GM23338 (cell line): Measurements from ENCODE around the gene NECTIN2. TPM values are rescaled to one million over a fixed set of nuclear protein-coding genes. Genes with fewer than 3 reads are reported as not detected.

ENCODE experiments used
- ATAC-seq: fragments of 200-7000 bp; cut with Tn5 transposase; 3 replicates; pipeline ENCODE4 v1.9.1; 2020
- DNase-seq: peaks from one replicate; pipeline ENCODE4 v3.0.0-alpha.2; 2015; ENCODE audit warnings: low spot score
- H2AFZ ChIP-seq: fragments of 200-600 bp; sonication (generic); 2 replicates; pipeline ENCODE4 v1.8.0; 2016; ENCODE audit warnings: antibody characterized with exemption, mild to moderate bottlenecking, moderate library complexity
- H3F3A ChIP-seq: fragments of 200-600 bp; sonication (generic); replicated peaks from 2 replicates; pipeline ENCODE4 v1.8.0; 2017; ENCODE audit warnings: antibody characterized with exemption, mixed run types, low read depth
- H3K27ac ChIP-seq: fragments of 200-600 bp; sonication (generic); 2 replicates; pipeline ENCODE4 v1.6.1; 2016; ENCODE audit warnings: low read depth
- H3K27me3 ChIP-seq: fragments of 200-600 bp; sonication (generic); 2 replicates; pipeline ENCODE4 v1.8.0; 2016; ENCODE audit warnings: mild to moderate bottlenecking, mixed run types, moderate library complexity; ENCODE audit not compliant: insufficient read depth
- H3K36me3 ChIP-seq: fragments of 200-600 bp; sonication (generic); 2 replicates; pipeline ENCODE4 v1.8.0; 2016; ENCODE audit warnings: mild to moderate bottlenecking; ENCODE audit not compliant: insufficient read depth
- H3K4me1 ChIP-seq: fragments of 200-600 bp; sonication (generic); 2 replicates; pipeline ENCODE4 v1.8.0; 2016; ENCODE audit warnings: mild to moderate bottlenecking, moderate library complexity; ENCODE audit not compliant: insufficient read depth
- H3K4me2 ChIP-seq: fragments of 200-600 bp; sonication (generic); 2 replicates; pipeline ENCODE4 v1.7.1; 2017; ENCODE audit warnings: mixed run types
- H3K4me3 ChIP-seq: fragments of 200-600 bp; sonication (generic); 2 replicates; pipeline ENCODE4 v1.6.1; 2016; ENCODE audit warnings: mixed run types
- H3K79me2 ChIP-seq: fragments of 200-600 bp; sonication (generic); replicated peaks from 2 replicates; pipeline ENCODE4 v1.8.0; 2017; ENCODE audit warnings: mild to moderate bottlenecking; ENCODE audit not compliant: insufficient read depth
- H3K9me2 ChIP-seq: fragments of 200-600 bp; sonication (generic); 2 replicates; pipeline ENCODE4 v1.8.0; 2017; ENCODE audit not compliant: insufficient read depth
- H4K20me1 ChIP-seq: fragments of 200-600 bp; sonication (generic); replicated peaks from 2 replicates; pipeline ENCODE4 v1.8.0; 2017; ENCODE audit warnings: mild to moderate bottlenecking; ENCODE audit not compliant: insufficient read depth
- H3K27ac Mint-ChIP-seq: 2 replicates; pipeline ENCODE4 v1.8.0; 2020; ENCODE audit warnings: inconsistent platforms, mild to moderate bottlenecking, moderate library complexity, mixed read lengths
- H3K27me3 Mint-ChIP-seq: 3 replicates; pipeline ENCODE4 v1.8.0; 2022; ENCODE audit warnings: low read depth, mild to moderate bottlenecking, moderate library complexity, mixed read lengths, inconsistent platforms; ENCODE audit not compliant: insufficient read depth, poor library complexity
- H3K36me3 Mint-ChIP-seq: 3 replicates; pipeline ENCODE4 v1.8.0; 2021; ENCODE audit warnings: low read depth, mild to moderate bottlenecking, inconsistent platforms, moderate library complexity, mixed read lengths
- H3K4me1 Mint-ChIP-seq: 3 replicates; pipeline ENCODE4 v1.8.0; 2020; ENCODE audit warnings: mild to moderate bottlenecking, inconsistent platforms, mixed read lengths
- H3K4me3 Mint-ChIP-seq: 3 replicates; pipeline ENCODE4 v1.8.0; 2021; ENCODE audit warnings: moderate library complexity, mild to moderate bottlenecking, inconsistent platforms, mixed read lengths
- H3K9me3 Mint-ChIP-seq: 3 replicates; pipeline ENCODE4 v1.8.0; 2020; ENCODE audit warnings: moderate library complexity, mild to moderate bottlenecking, inconsistent platforms, mixed read lengths
- ETS1 ChIP-seq: IDR thresholded peaks from 2 replicates; pipeline ENCODE4 v1.6.1; 2016; ENCODE audit warnings: antibody characterized with exemption
- EZH2 ChIP-seq: fragments of 200-600 bp; sonication (generic); IDR thresholded peaks from one replicate; pipeline ENCODE4 v1.8.0; 2017; ENCODE audit warnings: antibody characterized with exemption, mild to moderate bottlenecking, low read depth; ENCODE audit not compliant: unreplicated experiment
- EZH2phosphoT487 ChIP-seq: fragments of 200-600 bp; sonication (generic); IDR thresholded peaks from one replicate; pipeline ENCODE4 v1.8.1; 2018; ENCODE audit warnings: antibody characterized with exemption; ENCODE audit not compliant: unreplicated experiment
- JUNB ChIP-seq: IDR thresholded peaks from one replicate; pipeline ENCODE4 v1.6.1; 2016; ENCODE audit warnings: antibody characterized with exemption; ENCODE audit not compliant: unreplicated experiment
- NANOG ChIP-seq: IDR thresholded peaks from 2 replicates; pipeline ENCODE4 v1.6.1; 2016; ENCODE audit warnings: antibody characterized with exemption, borderline replicate concordance
- ZNF331 ChIP-seq: fragments of 250-450 bp; sonication (Bioruptor Pico); IDR thresholded peaks from 2 replicates; pipeline ENCODE4 v1.5.0; 2020; ENCODE audit warnings: low read depth, mild to moderate bottlenecking, moderate library complexity
- polyA plus RNA-seq: library from polyadenylated mRNA; unstranded; fragments of >200 nt; fragmentation: Nextera tagmentation; extraction: Ambion mirVana; gene quantifications from 2 replicates; pipeline ENCODE4 v1.2.1, GENCODE V29; 2016
- total RNA-seq: library from RNA; depleted of rRNA; stranded (reverse); fragments of >200 nt; shearing (Covaris generic); gene quantifications from 2 replicates; pipeline ENCODE4 v1.2.3, GENCODE V29; 2014
- TF ChIP-seq, protein P1 (sequence below), 2 experiments: fragments of 200-600 bp in 1 of 2; sonication (generic) in 1 of 2; conservative IDR thresholded peaks; 2 replicates each; pipeline versions ENCODE4 v1.5.1 to v1.6.1; 2016 to 2017; ENCODE audit warnings: antibody characterized with exemption in 2 of 2, low read depth in 2 of 2, mild to moderate bottlenecking in 2 of 2, moderate library complexity in 1 of 2
- TF ChIP-seq, protein P2 (sequence below): fragments of 250-450 bp; sonication (Bioruptor Pico); IDR thresholded peaks from 2 replicates; pipeline ENCODE4 v1.5.0; 2020; ENCODE audit warnings: mild to moderate bottlenecking, moderate library complexity
- TF ChIP-seq, protein P3 (sequence below): IDR thresholded peaks from one replicate; pipeline ENCODE4 v1.6.1; 2018; ENCODE audit warnings: antibody characterized with exemption; ENCODE audit not compliant: unreplicated experiment

NECTIN2 gene
- total and polyA plus RNA-seq, 2 experiments from 2014 or later = 109 to 230 TPM

DNA sequence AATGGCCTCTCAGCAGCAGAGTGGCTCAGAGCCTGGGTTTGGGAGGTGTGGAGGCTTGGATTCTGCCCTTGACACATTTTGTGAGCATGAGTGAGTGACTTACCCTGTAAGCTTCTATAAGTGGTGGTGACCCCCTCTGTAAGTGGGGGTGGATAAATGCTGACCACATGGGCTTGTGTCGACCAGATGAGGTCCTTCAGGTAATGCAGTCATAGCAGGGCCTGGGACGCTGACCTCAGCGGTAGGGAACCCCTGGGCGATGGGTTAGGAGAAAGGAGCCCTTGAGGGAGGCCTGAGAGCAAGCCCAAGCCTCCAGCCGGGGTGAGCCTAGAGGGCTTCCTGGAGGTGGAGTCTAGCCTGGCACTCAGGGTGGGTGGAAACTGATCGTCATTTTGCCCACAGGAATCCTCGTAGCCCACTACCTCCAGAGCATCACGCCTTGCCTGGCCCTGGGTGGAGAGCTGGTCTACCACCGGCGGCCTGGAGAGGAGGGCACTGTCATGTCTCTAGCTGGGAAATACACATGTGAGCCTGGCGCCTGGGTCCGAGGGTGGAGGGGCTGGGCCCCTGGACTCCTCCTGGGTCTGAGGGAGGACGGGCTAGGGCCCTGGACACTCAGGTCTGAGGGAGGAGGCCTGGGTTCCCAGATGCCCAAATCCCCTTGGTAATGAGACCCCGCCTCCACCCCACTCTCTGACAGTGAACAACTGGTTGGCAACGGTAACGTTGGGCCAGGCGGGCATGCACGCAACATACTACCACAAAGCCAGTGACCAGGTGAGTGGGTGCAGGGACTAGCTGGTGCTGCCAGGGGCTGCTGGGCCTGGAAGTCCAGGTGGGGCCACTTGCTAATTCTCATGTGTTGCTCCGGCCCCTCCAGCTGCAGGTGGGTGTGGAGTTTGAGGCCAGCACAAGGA is 54.5 kb downstream of the NECTIN2 start:
- Mint-ChIP-seq H3K9me3 (peaks cover 2% of the 10 kb centered on the region; the same call in 1 of the 3 replicates), H3K4me3 (no peak overlapping the region), H3K27ac (no peak overlapping the region), H3K36me3 (peaks cover 76% of the 10 kb centered on the region), H3K27me3 (peaks cover 29% of the 10 kb centered on the region), H3K4me1 (peaks cover 10% of the 10 kb centered on the region)
- Histone ChIP-seq H3K4me1 (peaks cover 10% of the 10 kb centered on the region), H3K27me3 (no peaks in the 10 kb centered on the region), H4K20me1 (peaks cover 13% of the 10 kb centered on the region), H3K4me2 (no peak overlapping the region), H3K9me2 (no peaks in the 10 kb centered on the region), H3K27ac (no peak overlapping the region), H3F3A (peaks cover 42% of the 10 kb centered on the region), H3K4me3 (no peak overlapping the region), H3K36me3 (peaks cover 30% of the 10 kb centered on the region), H2AFZ (no peak overlapping the region), H3K79me2 (peaks cover 16% of the 10 kb centered on the region)
- TF ChIP-seq JUNB (no peak), ZNF331 (CRISPR knock-in tag) (no peak), NANOG (no peak), EZH2 (no peak), EZH2phosphoT487 (no peak), ETS1 (no peak)
- TF ChIP-seq, protein P1, sequence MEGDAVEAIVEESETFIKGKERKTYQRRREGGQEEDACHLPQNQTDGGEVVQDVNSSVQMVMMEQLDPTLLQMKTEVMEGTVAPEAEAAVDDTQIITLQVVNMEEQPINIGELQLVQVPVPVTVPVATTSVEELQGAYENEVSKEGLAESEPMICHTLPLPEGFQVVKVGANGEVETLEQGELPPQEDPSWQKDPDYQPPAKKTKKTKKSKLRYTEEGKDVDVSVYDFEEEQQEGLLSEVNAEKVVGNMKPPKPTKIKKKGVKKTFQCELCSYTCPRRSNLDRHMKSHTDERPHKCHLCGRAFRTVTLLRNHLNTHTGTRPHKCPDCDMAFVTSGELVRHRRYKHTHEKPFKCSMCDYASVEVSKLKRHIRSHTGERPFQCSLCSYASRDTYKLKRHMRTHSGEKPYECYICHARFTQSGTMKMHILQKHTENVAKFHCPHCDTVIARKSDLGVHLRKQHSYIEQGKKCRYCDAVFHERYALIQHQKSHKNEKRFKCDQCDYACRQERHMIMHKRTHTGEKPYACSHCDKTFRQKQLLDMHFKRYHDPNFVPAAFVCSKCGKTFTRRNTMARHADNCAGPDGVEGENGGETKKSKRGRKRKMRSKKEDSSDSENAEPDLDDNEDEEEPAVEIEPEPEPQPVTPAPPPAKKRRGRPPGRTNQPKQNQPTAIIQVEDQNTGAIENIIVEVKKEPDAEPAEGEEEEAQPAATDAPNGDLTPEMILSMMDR (conservative IDR thresholded peaks at IDR 0.05; ENCODE audit: low read depth in 2 of 2) = no peak
- TF ChIP-seq, protein P2, sequence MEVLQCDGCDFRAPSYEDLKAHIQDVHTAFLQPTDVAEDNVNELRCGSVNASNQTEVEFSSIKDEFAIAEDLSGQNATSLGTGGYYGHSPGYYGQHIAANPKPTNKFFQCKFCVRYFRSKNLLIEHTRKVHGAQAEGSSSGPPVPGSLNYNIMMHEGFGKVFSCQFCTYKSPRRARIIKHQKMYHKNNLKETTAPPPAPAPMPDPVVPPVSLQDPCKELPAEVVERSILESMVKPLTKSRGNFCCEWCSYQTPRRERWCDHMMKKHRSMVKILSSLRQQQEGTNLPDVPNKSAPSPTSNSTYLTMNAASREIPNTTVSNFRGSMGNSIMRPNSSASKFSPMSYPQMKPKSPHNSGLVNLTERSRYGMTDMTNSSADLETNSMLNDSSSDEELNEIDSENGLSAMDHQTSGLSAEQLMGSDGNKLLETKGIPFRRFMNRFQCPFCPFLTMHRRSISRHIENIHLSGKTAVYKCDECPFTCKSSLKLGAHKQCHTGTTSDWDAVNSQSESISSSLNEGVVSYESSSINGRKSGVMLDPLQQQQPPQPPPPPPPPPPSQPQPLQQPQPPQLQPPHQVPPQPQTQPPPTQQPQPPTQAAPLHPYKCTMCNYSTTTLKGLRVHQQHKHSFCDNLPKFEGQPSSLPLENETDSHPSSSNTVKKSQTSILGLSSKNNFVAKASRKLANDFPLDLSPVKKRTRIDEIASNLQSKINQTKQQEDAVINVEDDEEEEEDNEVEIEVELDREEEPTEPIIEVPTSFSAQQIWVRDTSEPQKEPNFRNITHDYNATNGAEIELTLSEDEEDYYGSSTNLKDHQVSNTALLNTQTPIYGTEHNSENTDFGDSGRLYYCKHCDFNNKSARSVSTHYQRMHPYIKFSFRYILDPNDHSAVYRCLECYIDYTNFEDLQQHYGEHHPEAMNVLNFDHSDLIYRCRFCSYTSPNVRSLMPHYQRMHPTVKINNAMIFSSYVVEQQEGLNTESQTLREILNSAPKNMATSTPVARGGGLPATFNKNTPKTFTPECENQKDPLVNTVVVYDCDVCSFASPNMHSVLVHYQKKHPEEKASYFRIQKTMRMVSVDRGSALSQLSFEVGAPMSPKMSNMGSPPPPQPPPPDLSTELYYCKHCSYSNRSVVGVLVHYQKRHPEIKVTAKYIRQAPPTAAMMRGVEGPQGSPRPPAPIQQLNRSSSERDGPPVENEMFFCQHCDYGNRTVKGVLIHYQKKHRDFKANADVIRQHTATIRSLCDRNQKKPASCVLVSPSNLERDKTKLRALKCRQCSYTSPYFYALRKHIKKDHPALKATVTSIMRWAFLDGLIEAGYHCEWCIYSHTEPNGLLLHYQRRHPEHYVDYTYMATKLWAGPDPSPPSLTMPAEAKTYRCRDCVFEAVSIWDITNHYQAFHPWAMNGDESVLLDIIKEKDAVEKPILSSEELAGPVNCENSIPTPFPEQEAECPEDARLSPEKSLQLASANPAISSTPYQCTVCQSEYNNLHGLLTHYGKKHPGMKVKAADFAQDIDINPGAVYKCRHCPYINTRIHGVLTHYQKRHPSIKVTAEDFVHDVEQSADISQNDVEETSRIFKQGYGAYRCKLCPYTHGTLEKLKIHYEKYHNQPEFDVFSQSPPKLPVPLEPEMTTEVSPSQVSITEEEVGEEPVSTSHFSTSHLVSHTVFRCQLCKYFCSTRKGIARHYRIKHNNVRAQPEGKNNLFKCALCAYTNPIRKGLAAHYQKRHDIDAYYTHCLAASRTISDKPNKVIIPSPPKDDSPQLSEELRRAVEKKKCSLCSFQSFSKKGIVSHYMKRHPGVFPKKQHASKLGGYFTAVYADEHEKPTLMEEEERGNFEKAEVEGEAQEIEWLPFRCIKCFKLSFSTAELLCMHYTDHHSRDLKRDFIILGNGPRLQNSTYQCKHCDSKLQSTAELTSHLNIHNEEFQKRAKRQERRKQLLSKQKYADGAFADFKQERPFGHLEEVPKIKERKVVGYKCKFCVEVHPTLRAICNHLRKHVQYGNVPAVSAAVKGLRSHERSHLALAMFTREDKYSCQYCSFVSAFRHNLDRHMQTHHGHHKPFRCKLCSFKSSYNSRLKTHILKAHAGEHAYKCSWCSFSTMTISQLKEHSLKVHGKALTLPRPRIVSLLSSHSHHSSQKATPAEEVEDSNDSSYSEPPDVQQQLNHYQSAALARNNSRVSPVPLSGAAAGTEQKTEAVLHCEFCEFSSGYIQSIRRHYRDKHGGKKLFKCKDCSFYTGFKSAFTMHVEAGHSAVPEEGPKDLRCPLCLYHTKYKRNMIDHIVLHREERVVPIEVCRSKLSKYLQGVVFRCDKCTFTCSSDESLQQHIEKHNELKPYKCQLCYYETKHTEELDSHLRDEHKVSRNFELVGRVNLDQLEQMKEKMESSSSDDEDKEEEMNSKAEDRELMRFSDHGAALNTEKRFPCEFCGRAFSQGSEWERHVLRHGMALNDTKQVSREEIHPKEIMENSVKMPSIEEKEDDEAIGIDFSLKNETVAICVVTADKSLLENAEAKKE (CRISPR knock-in tag) = no peak
- TF ChIP-seq, protein P3, sequence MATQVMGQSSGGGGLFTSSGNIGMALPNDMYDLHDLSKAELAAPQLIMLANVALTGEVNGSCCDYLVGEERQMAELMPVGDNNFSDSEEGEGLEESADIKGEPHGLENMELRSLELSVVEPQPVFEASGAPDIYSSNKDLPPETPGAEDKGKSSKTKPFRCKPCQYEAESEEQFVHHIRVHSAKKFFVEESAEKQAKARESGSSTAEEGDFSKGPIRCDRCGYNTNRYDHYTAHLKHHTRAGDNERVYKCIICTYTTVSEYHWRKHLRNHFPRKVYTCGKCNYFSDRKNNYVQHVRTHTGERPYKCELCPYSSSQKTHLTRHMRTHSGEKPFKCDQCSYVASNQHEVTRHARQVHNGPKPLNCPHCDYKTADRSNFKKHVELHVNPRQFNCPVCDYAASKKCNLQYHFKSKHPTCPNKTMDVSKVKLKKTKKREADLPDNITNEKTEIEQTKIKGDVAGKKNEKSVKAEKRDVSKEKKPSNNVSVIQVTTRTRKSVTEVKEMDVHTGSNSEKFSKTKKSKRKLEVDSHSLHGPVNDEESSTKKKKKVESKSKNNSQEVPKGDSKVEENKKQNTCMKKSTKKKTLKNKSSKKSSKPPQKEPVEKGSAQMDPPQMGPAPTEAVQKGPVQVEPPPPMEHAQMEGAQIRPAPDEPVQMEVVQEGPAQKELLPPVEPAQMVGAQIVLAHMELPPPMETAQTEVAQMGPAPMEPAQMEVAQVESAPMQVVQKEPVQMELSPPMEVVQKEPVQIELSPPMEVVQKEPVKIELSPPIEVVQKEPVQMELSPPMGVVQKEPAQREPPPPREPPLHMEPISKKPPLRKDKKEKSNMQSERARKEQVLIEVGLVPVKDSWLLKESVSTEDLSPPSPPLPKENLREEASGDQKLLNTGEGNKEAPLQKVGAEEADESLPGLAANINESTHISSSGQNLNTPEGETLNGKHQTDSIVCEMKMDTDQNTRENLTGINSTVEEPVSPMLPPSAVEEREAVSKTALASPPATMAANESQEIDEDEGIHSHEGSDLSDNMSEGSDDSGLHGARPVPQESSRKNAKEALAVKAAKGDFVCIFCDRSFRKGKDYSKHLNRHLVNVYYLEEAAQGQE = no peak
- no peak for ATAC-seq
- DNase-seq = no peak
